Stimulated activated naive B cell treated with anti-CD40 and anti-IgM and Interleukin-4, amounts not matched to agents 10 μg/mL and 1 μg/mL and 100 μg/mL, for 72 hours (primary cell): Measurements from ENCODE around the gene GBGT1.
A peak's percentile ranks its signal among the peaks of the same experiment; 100 is the strongest.

ENCODE experiments used
- ATAC-seq, 2 donors: fragments of 150-1000 bp; cut with Tn5 transposase; replicated peaks; 2 replicates each; pipeline ENCODE4 v1.10.0; 2021; ENCODE audit warnings: moderate library complexity in 1 of 2
- DNase-seq: peaks from one replicate; pipeline ENCODE4 v3.0.0; 2021
- H3K27ac Mint-ChIP-seq: one replicate; pipeline ENCODE4 v1.8.0; 2022; ENCODE audit warnings: mild to moderate bottlenecking, mixed read lengths
- H3K27me3 Mint-ChIP-seq, 2 donors: one replicate each; pipeline ENCODE4 v1.8.0; 2022; ENCODE audit warnings: mixed read lengths in 2 of 2
- H3K36me3 Mint-ChIP-seq, 2 donors: one replicate each; pipeline ENCODE4 v1.8.0; 2022; ENCODE audit warnings: mixed read lengths in 2 of 2, mild to moderate bottlenecking in 1 of 2
- H3K4me1 Mint-ChIP-seq, 2 donors: one replicate each; pipeline ENCODE4 v1.8.0; 2022; ENCODE audit warnings: mixed read lengths in 2 of 2, mild to moderate bottlenecking in 1 of 2
- H3K4me3 Mint-ChIP-seq, 2 donors: one replicate each; pipeline ENCODE4 v1.8.0; 2022; ENCODE audit warnings: mild to moderate bottlenecking in 2 of 2, mixed read lengths in 2 of 2, moderate library complexity in 1 of 2
- H3K9me3 Mint-ChIP-seq, 2 donors: one replicate each; pipeline ENCODE4 v1.8.0; 2022; ENCODE audit warnings: mixed read lengths in 2 of 2, mild to moderate bottlenecking in 1 of 2

The GBGT1 gene

GRCh38 chr9:133139246-133140173 is 24.2 kb downstream of the GBGT1 start:
- ATAC-seq (no peak), DNase-seq (no peak)
- Mint-ChIP-seq H3K27me3 (no peaks in the 10 kb centered on the region), H3K9me3 (no peaks in the 10 kb centered on the region), H3K4me3 (no peak overlapping the region), H3K27ac (peak overlapping the region; percentile 14), H3K4me1 (peaks cover 37 to 66% of the 10 kb centered on the region in 2 donors), H3K36me3 (peaks cover 6 to 8% of the 10 kb centered on the region in 2 donors)

DNA sequence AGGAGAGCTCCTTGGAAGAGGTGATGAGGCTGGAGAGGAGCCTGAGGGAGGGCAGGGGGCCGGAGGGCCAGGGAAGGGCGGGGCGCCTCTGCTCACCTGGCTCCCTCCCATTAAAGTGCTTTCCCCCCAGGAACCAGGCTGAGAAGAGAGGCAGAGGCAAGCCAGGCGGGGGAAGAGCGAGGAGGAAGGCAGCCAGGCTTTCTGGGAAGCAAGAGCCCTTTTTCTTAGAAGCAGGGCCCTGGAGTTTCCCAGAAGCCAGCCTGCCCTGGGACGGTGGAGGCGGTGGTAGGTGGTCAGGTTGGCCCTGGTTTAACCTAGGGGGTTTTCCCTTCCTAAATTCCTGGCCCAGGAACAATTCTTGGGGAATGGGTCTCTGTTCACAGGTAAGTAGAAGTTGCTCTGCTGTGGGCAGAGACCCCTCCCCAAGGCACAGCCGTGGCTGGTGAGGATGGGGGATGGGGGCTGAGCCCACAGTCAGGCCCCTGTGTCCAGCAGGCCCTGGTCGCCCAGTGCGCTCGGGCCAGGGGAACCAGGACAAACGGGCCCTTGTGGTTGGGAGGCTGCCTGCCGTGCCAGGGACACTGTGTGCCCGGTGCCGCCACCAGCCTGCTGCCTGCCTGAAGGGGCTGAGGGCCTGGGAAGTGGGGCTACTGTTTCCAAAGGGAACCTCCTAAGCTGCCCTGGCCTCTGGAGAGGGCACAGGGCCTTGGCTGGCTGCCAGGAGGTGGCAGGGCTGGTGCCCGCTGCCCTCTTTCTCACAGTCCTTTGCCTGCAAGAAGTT is 26.1 kb downstream of the GBGT1 start:
- ATAC-seq: no peak
- Mint-ChIP-seq H3K36me3 (peaks cover 5 to 8% of the 10 kb centered on the region in 2 donors), H3K4me1 (peaks cover 33 to 64% of the 10 kb centered on the region in 2 donors), H3K4me3 (no peak overlapping the region), H3K27ac (peak overlapping the region; percentile 66), H3K9me3 (no peaks in the 10 kb centered on the region), H3K27me3 (no peaks in the 10 kb centered on the region)
- DNase-seq: no peak

DNA sequence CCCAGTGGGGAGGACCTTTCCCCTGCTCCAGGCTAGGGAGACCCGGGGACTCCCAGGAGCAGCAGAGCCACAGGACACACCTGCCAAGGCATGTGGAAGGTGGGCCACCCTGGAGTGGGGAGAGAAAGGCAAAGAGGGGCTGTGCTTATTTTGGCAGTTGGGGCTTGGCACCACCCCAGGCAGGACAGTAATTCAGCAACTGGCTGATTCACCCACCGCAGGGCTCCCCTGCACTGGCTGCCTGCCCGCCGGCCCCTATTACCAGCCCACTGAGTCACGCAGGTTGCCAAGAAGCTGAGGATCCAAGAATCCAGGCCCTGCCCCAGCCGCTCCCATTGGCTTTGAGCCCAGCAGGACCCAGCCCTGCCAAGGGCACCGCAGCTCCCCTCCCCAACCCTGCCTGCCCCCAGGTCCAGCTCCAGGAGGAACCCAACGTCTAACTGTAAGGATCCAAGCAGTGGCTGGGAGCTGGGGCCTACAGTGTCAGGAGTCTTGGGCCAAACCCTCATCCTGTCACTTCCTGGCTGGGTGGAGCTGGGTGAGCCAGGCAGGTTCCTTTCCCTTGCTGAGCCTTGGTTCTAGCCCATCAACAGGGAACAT is 28.5 kb downstream of the GBGT1 start:
- no peak for ATAC-seq
- no peak overlapping the region for H3K4me3 Mint-ChIP-seq

GRCh38 chr9:133134388-133135145 is 29.1 kb downstream of the GBGT1 start:
- Mint-ChIP-seq H3K9me3 (no peaks in the 10 kb centered on the region), H3K36me3 (peaks cover 4 to 8% of the 10 kb centered on the region in 2 donors), H3K27ac (peak overlapping the region; percentile 92), H3K27me3 (no peaks in the 10 kb centered on the region), H3K4me1 (peaks cover 36 to 68% of the 10 kb centered on the region in 2 donors), H3K4me3 (no peak overlapping the region)
- ATAC-seq: no peak
- DNase-seq: no peak

More for the DNA sequence above, 28.5 kb downstream of the GBGT1 start:
- Mint-ChIP-seq H3K27me3 (no peaks in the 10 kb centered on the region), H3K4me1 (peaks cover 36 to 68% of the 10 kb centered on the region in 2 donors), H3K9me3 (no peaks in the 10 kb centered on the region), H3K36me3 (peaks cover 4 to 8% of the 10 kb centered on the region in 2 donors), H3K27ac (peak overlapping the region; percentile 92)
- DNase-seq: no peak

- ATAC-seq (peak; percentile 95 to 97), DNase-seq (peak; percentile 75)
- Mint-ChIP-seq H3K27me3 (no peaks in the 10 kb centered on the region), H3K4me3 (peak overlapping the region; percentile 19 to 23), H3K9me3 (no peaks in the 10 kb centered on the region), H3K4me1 (peaks cover 34 to 64% of the 10 kb centered on the region in 2 donors), H3K27ac (peak overlapping the region; percentile 92), H3K36me3 (peaks cover 5 to 8% of the 10 kb centered on the region in 2 donors)
These were observed 29.9 kb downstream of the GBGT1 start for GRCh38 chr9:133133681-133134387.

DNA sequence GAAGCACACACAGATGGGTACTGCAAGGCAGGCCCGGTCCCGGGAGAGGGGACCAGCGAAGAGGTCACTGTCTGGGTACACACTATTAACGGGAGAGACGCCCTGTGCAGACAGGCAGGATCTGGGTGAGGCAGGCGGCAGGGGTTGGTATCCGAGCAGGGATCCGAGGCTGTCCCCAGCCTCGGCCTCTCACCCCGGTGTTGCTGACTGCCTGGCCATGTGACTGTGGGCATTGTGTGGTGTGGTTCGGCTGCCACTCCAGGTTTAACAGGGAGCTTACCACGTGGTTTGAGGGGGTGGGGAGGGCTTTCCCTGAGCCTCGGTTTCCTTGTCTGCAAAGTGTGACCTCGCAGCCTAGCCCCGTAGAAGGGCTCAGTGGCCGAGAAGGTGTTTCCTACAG is 31.5 kb downstream of the GBGT1 start:
- Mint-ChIP-seq H3K27ac (peak overlapping the region; percentile 94), H3K36me3 (peaks cover 4% of the 10 kb centered on the region in 2 donors), H3K27me3 (no peaks in the 10 kb centered on the region), H3K9me3 (no peaks in the 10 kb centered on the region), H3K4me3 (no peak overlapping the region), H3K4me1 (peaks cover 39 to 68% of the 10 kb centered on the region in 2 donors)
- DNase-seq (no peak), ATAC-seq (no peak)

GRCh38 chr9:133131506-133131905 is 32.2 kb downstream of the GBGT1 start:
- Mint-ChIP-seq H3K36me3 (peaks cover 3% of the 10 kb centered on the region in 2 donors), H3K27ac (peak overlapping the region; percentile 94), H3K9me3 (no peaks in the 10 kb centered on the region), H3K4me3 (peak overlapping the region; percentile 12 to 61), H3K4me1 (peaks cover 43 to 69% of the 10 kb centered on the region in 2 donors), H3K27me3 (no peaks in the 10 kb centered on the region)
- ATAC-seq: no peak
- no peak for DNase-seq

GRCh38 chr9:133130685-133131244 is 32.9 kb downstream of the GBGT1 start:
- peak; percentile 66 to 67 for ATAC-seq
- H3K9me3 Mint-ChIP-seq: no peaks in the 10 kb centered on the region
- DNase-seq: no peak
- peaks cover 0 to 3% of the 10 kb centered on the region in 2 donors for H3K36me3 Mint-ChIP-seq
- H3K4me1 Mint-ChIP-seq: peaks cover 43 to 73% of the 10 kb centered on the region in 2 donors
- H3K27ac Mint-ChIP-seq: peak overlapping the region; percentile 83
- H3K4me3 Mint-ChIP-seq: peak overlapping the region; percentile 76
- H3K27me3 Mint-ChIP-seq: no peaks in the 10 kb centered on the region

DNA sequence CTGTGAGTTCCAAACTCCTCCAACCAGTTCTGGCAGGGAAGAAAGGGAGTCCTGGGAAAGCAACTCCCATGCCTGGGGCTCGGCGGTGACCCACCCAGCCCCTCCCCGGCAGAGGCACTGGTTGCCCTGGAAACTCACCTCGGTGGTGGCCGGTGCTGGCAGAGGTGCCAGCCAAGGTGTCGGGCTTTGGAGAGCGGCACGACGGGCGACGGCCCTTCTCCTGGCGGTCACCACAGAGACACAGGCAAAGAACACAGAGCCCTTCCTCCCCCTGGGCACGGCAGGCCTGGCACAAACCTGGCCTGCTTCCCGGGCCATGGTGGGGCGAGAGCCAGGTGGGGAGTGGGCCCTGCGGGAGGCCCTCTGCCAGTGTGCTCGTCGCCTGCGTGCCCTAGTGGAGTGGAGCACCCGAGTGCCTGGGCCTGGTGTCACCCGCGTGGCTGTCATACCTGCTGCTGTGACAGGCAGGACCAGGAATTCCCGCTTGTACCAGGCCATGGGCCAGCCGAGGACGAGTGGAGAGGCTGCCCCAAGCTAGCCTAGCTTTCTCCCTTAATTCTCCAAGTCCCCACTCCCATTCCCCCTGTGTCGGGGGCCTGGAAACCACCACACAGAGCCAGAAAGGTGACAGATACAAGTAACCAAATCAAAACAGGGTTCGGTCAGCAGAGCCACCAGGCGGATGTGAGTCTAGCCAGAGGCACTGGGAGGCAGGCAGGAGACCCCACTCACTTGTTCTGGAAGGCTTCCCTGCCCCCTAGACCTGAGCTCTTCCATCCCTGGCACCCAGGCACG is 34.5 kb downstream of the GBGT1 start:
- no peak overlapping the region for H3K4me3 Mint-ChIP-seq
- H3K9me3 Mint-ChIP-seq: no peaks in the 10 kb centered on the region
- H3K36me3 Mint-ChIP-seq: peaks cover 0 to 3% of the 10 kb centered on the region in 2 donors
- H3K27ac Mint-ChIP-seq: no peak overlapping the region
- DNase-seq (no peak), ATAC-seq (no peak)
- H3K27me3 Mint-ChIP-seq: no peaks in the 10 kb centered on the region
- peaks cover 51 to 75% of the 10 kb centered on the region in 2 donors for H3K4me1 Mint-ChIP-seq

DNA sequence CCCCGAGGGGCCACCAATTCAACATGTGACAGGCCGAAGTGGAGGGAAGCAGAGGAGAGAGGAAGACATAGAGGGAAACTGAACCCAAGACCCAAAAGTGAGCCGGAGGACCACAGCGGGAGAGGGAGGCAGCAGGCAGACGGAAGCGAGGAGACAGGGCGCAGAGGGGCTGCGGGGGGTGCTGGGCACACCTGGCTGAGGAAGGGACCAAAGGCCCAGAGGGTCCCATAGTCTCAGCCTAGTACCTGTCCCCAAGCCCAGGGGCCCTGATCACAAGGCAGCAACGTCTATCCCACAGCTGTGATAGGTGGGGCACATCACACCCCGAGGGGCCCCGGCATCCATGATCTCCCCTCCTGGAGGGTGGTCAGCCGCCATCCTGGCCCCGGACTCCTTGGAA is 35.6 kb downstream of the GBGT1 start:
- no peak for DNase-seq
- Mint-ChIP-seq H3K4me1 (peaks cover 51 to 75% of the 10 kb centered on the region in 2 donors), H3K4me3 (no peak overlapping the region), H3K36me3 (peaks cover 0 to 4% of the 10 kb centered on the region in 2 donors), H3K9me3 (no peaks in the 10 kb centered on the region), H3K27me3 (no peaks in the 10 kb centered on the region), H3K27ac (no peak overlapping the region)
- no peak for ATAC-seq

- no peaks in the 10 kb centered on the region for H3K9me3 Mint-ChIP-seq
- H3K36me3 Mint-ChIP-seq: peaks cover 0 to 4% of the 10 kb centered on the region in 2 donors
- no peak overlapping the region for H3K27ac Mint-ChIP-seq
- ATAC-seq: no peak
- peak overlapping the region; percentile 23 to 60 for H3K4me3 Mint-ChIP-seq
- no peaks in the 10 kb centered on the region for H3K27me3 Mint-ChIP-seq
- peaks cover 51 to 69% of the 10 kb centered on the region in 2 donors for H3K4me1 Mint-ChIP-seq
- no peak for DNase-seq
These were observed 36.3 kb downstream of the GBGT1 start for GRCh38 chr9:133127340-133127981.
